H9 (cell line): ENCODE data around the gene OVOL3. TPM values are rescaled to one million over a fixed set of nuclear protein-coding genes. Genes with fewer than 3 reads are reported as not detected.

Experiments used
- DNase-seq: peaks from one replicate; pipeline ENCODE4 v3.0.0-alpha.2; 2017
- H2AFZ ChIP-seq: one replicate; pipeline ENCODE4 v1.6.1; 2013; ENCODE audit warnings: mild to moderate bottlenecking, low read length, control low read depth, moderate library complexity
- H2AK5ac ChIP-seq: 2 replicates; pipeline ENCODE4 v1.6.1; 2013; ENCODE audit warnings: low read length, control low read depth, mixed read lengths; ENCODE audit not compliant: insufficient read length
- H2BK120ac ChIP-seq: one replicate; pipeline ENCODE4 v1.6.1; 2013; ENCODE audit warnings: low read depth, mild to moderate bottlenecking, low read length, control low read depth, inconsistent platforms; ENCODE audit not compliant: poor library complexity, severe bottlenecking
- H2BK12ac ChIP-seq: 2 replicates; pipeline ENCODE4 v1.6.1; 2013; ENCODE audit warnings: low read length, control low read depth, mixed read lengths, low read depth; ENCODE audit not compliant: insufficient read length
- H2BK15ac ChIP-seq: 2 replicates; pipeline ENCODE4 v1.6.1; 2013; ENCODE audit warnings: low read depth, low read length, control low read depth
- H2BK20ac ChIP-seq: one replicate; pipeline ENCODE4 v1.6.1; 2013; ENCODE audit warnings: low read depth, mild to moderate bottlenecking, low read length, control low read depth, inconsistent platforms; ENCODE audit not compliant: poor library complexity, severe bottlenecking
- H2BK5ac ChIP-seq: 2 replicates; pipeline ENCODE4 v1.6.1; 2013; ENCODE audit warnings: low read length, control low read depth, mixed read lengths; ENCODE audit not compliant: insufficient read length
- H3K14ac ChIP-seq: 2 replicates; pipeline ENCODE4 v1.6.1; 2013; ENCODE audit warnings: low read length, control low read depth; ENCODE audit not compliant: insufficient read depth
- H3K18ac ChIP-seq: 2 replicates; pipeline ENCODE4 v1.6.1; 2013; ENCODE audit warnings: low read depth, mild to moderate bottlenecking, mixed read lengths, low read length, control low read depth; ENCODE audit not compliant: insufficient read length
- H3K23ac ChIP-seq: 2 replicates; pipeline ENCODE4 v1.6.1; 2013; ENCODE audit warnings: low read length, control low read depth, mixed read lengths, low read depth; ENCODE audit not compliant: insufficient read length
- H3K23me2 ChIP-seq: 2 replicates; pipeline ENCODE4 v1.6.1; 2013; ENCODE audit warnings: low read depth, mild to moderate bottlenecking, mixed read lengths, low read length, control low read depth; ENCODE audit not compliant: insufficient read length, poor library complexity, severe bottlenecking
- H3K27ac ChIP-seq: 2 replicates; pipeline ENCODE4 v1.5.1; 2013; ENCODE audit warnings: low read length, control low read depth, mixed read lengths, low read depth; ENCODE audit not compliant: insufficient read length
- H3K27me3 ChIP-seq: 2 replicates; pipeline ENCODE4 v1.6.1; 2013; ENCODE audit warnings: low read length, control low read depth, inconsistent platforms; ENCODE audit not compliant: insufficient read depth
- H3K4ac ChIP-seq: 2 replicates; pipeline ENCODE4 v1.6.1; 2013; ENCODE audit warnings: low read depth, mild to moderate bottlenecking, control low read depth, inconsistent platforms, low read length, moderate library complexity
- H3K4me1 ChIP-seq: 2 replicates; pipeline ENCODE4 v1.6.1; 2013; ENCODE audit warnings: low read length, control low read depth, inconsistent platforms; ENCODE audit not compliant: insufficient read depth
- H3K4me2 ChIP-seq: 2 replicates; pipeline ENCODE4 v1.6.1; 2013; ENCODE audit warnings: low read length, control low read depth, mixed read lengths; ENCODE audit not compliant: insufficient read length, insufficient read depth
- H3K56ac ChIP-seq: 2 replicates; pipeline ENCODE4 v1.6.1; 2013; ENCODE audit warnings: low read depth, mild to moderate bottlenecking, mixed read lengths, low read length, control low read depth; ENCODE audit not compliant: insufficient read length
- H3K79me1 ChIP-seq: 2 replicates; pipeline ENCODE4 v1.6.1; 2013; ENCODE audit warnings: low read depth, mild to moderate bottlenecking, moderate library complexity, low read length, control low read depth, inconsistent platforms; ENCODE audit not compliant: insufficient read depth, poor library complexity, severe bottlenecking
- H3K79me2 ChIP-seq: 2 replicates; pipeline ENCODE4 v1.6.1; 2013; ENCODE audit warnings: low read length, control low read depth, inconsistent platforms; ENCODE audit not compliant: insufficient read depth
- H3K9ac ChIP-seq: 2 replicates; pipeline ENCODE4 v1.6.1; 2013; ENCODE audit warnings: low read length, control low read depth, mixed read lengths; ENCODE audit not compliant: insufficient read length; ENCODE audit errors: extremely low read depth
- H3K9me3 ChIP-seq: one replicate; pipeline ENCODE4 v1.6.1; 2013; ENCODE audit warnings: low read depth, low read length, inconsistent platforms; ENCODE audit not compliant: control insufficient read depth
- H3T11ph ChIP-seq: one replicate; pipeline ENCODE4 v1.6.1; 2013; ENCODE audit warnings: mild to moderate bottlenecking, low read length, control low read depth, inconsistent platforms
- H4K20me1 ChIP-seq: one replicate; pipeline ENCODE4 v1.6.1; 2013; ENCODE audit not compliant: control insufficient read depth, insufficient read length, insufficient read depth
- H4K5ac ChIP-seq: 2 replicates; pipeline ENCODE4 v1.6.1; 2013; ENCODE audit warnings: low read depth, mild to moderate bottlenecking, mixed read lengths, low read length, control low read depth; ENCODE audit not compliant: insufficient read length
- H4K8ac ChIP-seq: replicated peaks from 2 replicates; pipeline ENCODE4 v1.6.1; 2013; ENCODE audit warnings: low read length, control low read depth, mixed read lengths, low read depth; ENCODE audit not compliant: insufficient read length
- H4K91ac ChIP-seq: 2 replicates; pipeline ENCODE4 v1.6.1; 2013; ENCODE audit warnings: low read depth, mild to moderate bottlenecking, moderate library complexity, mixed read lengths, low read length, control low read depth; ENCODE audit not compliant: insufficient read length
- H3K27ac Mint-ChIP-seq, 3 experiments: 2 replicates in 2 of 3; 3 replicates in 1 of 3; pipeline ENCODE4 v1.8.0; 2020 to 2021; ENCODE audit warnings: mixed read lengths in 3 of 3, mild to moderate bottlenecking in 1 of 3, moderate library complexity in 1 of 3
- H3K27me3 Mint-ChIP-seq: 2 replicates; pipeline ENCODE4 v1.8.0; 2021; ENCODE audit warnings: low read depth, mild to moderate bottlenecking, moderate library complexity, mixed read lengths
- H3K36me3 Mint-ChIP-seq, 3 experiments: 2 replicates in 2 of 3; 3 replicates in 1 of 3; pipeline ENCODE4 v1.8.0; 2020 to 2021; ENCODE audit warnings: low read depth in 3 of 3, mixed read lengths in 3 of 3; ENCODE audit not compliant: insufficient read depth in 1 of 3
- H3K4me1 Mint-ChIP-seq, 2 experiments: 2 replicates each; pipeline ENCODE4 v1.8.0; 2020; ENCODE audit warnings: mixed read lengths in 2 of 2
- H3K4me3 Mint-ChIP-seq, 2 experiments: 2 replicates in 1 of 2; 3 replicates in 1 of 2; pipeline ENCODE4 v1.8.0; 2020 to 2021; ENCODE audit warnings: mild to moderate bottlenecking in 2 of 2, mixed read lengths in 2 of 2, moderate library complexity in 1 of 2
- H3K9me3 Mint-ChIP-seq, 2 experiments: 2 replicates in 1 of 2; 3 replicates in 1 of 2; pipeline ENCODE4 v1.8.0; 2020; ENCODE audit warnings: mild to moderate bottlenecking in 2 of 2, mixed read lengths in 2 of 2, moderate library complexity in 1 of 2
- CTCF ChIP-seq: fragments of 200-600 bp; sonication (generic); conservative IDR thresholded peaks from 3 replicates; pipeline ENCODE4 v1.8.0; 2021; ENCODE audit warnings: antibody characterized with exemption, mild to moderate bottlenecking
- WGBS: extraction: QIAGEN DNeasy Blood & Tissue Kit; methylation state at CpG from one replicate; pipeline ENCODE4 v1.1.7; 2013; ENCODE audit warnings: missing lambda C conversion rate, low lambda C conversion rate, mixed read lengths; ENCODE audit not compliant: insufficient read length; ENCODE audit errors: extremely low coverage; 5-methylcytosine and 5-hydroxymethylcytosine counted together
- total RNA-seq: library from RNA; stranded (reverse); gene quantifications from 2 replicates; pipeline ENCODE4 v1.2.1, GENCODE V29; 2021

OVOL3 gene
- total RNA-seq, 1 experiment from 2014 or later: not detected

DNA sequence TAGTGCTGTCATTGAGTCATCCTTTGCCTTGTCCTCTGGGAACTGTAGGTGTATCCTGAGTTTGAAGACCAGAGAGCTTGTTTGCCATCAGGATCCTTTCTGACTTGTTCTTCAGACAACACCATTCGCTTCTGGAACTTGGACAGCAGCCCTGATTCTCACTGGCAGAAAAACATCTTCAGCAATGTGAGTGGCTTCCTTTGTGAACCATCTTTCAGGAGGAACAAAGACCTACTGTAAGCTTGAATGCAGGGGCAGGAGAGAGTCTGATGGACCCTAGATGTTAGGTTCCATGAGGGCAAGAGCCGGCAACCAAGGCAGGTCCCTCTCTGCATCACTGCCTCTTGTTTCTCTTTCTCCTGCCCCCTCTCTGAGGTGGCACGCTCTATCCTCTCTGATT lies 29.6 kb upstream of the OVOL3 start:
- no peak overlapping the region for H2BK15ac ChIP-seq

More for the DNA sequence above, 29.6 kb upstream of the OVOL3 start:
- Histone ChIP-seq H3T11ph (no peak overlapping the region), H4K8ac (no peak overlapping the region), H3K56ac (no peak overlapping the region), H2AK5ac (no peak overlapping the region), H3K9me3 (no peaks in the 10 kb centered on the region), H2BK12ac (no peak overlapping the region), H3K23me2 (no peaks in the 10 kb centered on the region), H2BK20ac (no peak overlapping the region), H3K23ac (no peak overlapping the region), H3K4ac (no peak overlapping the region), H3K18ac (no peak overlapping the region), H3K27me3 (no peaks in the 10 kb centered on the region), H2BK120ac (no peak overlapping the region), H3K9ac (no peak overlapping the region), H3K4me2 (no peak overlapping the region), H3K79me2 (no peaks in the 10 kb centered on the region), H3K4me1 (no peaks in the 10 kb centered on the region), H2AFZ (no peak overlapping the region), H4K20me1 (peaks cover 2% of the 10 kb centered on the region), H3K79me1 (no peaks in the 10 kb centered on the region), H2BK5ac (no peak overlapping the region), H3K14ac (no peak overlapping the region), H4K5ac (no peak overlapping the region), H4K91ac (no peak overlapping the region), H3K27ac (no peak overlapping the region)
- Mint-ChIP-seq H3K36me3 (peaks cover 51 to 77% (median 69%) of the 10 kb centered on the region in 3 experiments; a peak in 6 of 7 replicates), H3K4me3 (no peak overlapping the region), H3K9me3 (no peaks in the 10 kb centered on the region), H3K4me1 (no peaks in the 10 kb centered on the region), H3K27ac (no peak overlapping the region), H3K27me3 (no peaks in the 10 kb centered on the region)
- no CpG with 5 or more reads among the region's 3 CpGs for WGBS
- TF ChIP-seq CTCF: no peak
- no peak for DNase-seq
